Cardiac muscle cell (in vitro differentiated cells and primary cell): ENCODE data around the gene ADAMTS12. TPM values are rescaled to one million over a fixed set of nuclear protein-coding genes. Genes with fewer than 3 reads are reported as not detected.

Experiments used
- DNase-seq, 2 donors: peaks; one replicate each; pipeline versions ENCODE4 v3.0.0 to v3.0.0-alpha.2; 2010 to 2017; ENCODE audit warnings: low read depth in 1 of 2, low spot score in 1 of 2
- H3K27ac ChIP-seq: fragments of 200-600 bp; sonication (generic); 2 replicates; pipeline ENCODE4 v1.5.1; 2016
- H3K27me3 ChIP-seq: fragments of 200-600 bp; sonication (generic); 2 replicates; pipeline ENCODE4 v1.6.0; 2016; ENCODE audit warnings: control low read depth
- H3K36me3 ChIP-seq: fragments of 200-600 bp; sonication (generic); 2 replicates; pipeline ENCODE4 v1.5.1; 2016; ENCODE audit warnings: control low read depth
- H3K4me1 ChIP-seq: fragments of 200-600 bp; sonication (generic); 2 replicates; pipeline ENCODE4 v1.8.1; 2017; ENCODE audit warnings: low read depth, mild to moderate bottlenecking, mixed run types
- H3K4me3 ChIP-seq: fragments of 200-600 bp; sonication (generic); 2 replicates; pipeline ENCODE4 v1.5.1; 2016; ENCODE audit warnings: mild to moderate bottlenecking
- H3K9me3 ChIP-seq: fragments of 200-600 bp; sonication (generic); 2 replicates; pipeline ENCODE4 v1.5.1; 2017; ENCODE audit warnings: low read depth, mild to moderate bottlenecking, control low read depth
- polyA plus RNA-seq: library from polyadenylated mRNA; unstranded; fragments of >200 nt; fragmentation: Nextera tagmentation; extraction: Ambion mirVana; gene quantifications from 2 replicates; pipeline ENCODE4 v1.2.1, GENCODE V29; 2016
- total RNA-seq: library from RNA; depleted of rRNA; stranded (reverse); fragments of >200 nt; gene quantifications from 2 replicates; pipeline ENCODE4 v1.2.3, GENCODE V29; 2016
- TF ChIP-seq, protein P1 (sequence below): IDR thresholded peaks from 2 replicates; pipeline ENCODE4 v1.5.1; 2012; ENCODE audit warnings: low read depth, mild to moderate bottlenecking, low read length

ADAMTS12 gene
- total and polyA plus RNA-seq, 2 experiments from 2014 or later: 29.3 to 48.4 TPM

DNA sequence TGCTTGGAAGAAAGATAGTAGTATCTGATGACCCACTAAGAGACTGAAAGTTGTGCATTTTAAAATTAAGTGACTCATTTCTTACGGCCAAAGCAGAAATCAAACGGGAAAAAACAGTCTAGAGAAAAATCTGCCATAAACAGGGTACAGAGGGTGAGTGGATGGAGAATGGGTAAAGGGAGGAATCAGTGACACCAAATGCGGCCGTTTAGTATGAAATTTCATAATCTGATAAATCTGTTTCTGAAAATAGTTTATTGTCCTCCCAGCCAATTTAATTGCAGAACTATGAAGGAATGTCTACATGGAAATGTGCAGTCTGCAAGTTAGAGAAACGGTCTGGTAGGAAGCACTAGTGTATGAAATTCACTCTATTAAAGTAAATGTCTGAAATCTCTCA lies 39.5 kb downstream of the ADAMTS12 start:
- TF ChIP-seq, protein P1, sequence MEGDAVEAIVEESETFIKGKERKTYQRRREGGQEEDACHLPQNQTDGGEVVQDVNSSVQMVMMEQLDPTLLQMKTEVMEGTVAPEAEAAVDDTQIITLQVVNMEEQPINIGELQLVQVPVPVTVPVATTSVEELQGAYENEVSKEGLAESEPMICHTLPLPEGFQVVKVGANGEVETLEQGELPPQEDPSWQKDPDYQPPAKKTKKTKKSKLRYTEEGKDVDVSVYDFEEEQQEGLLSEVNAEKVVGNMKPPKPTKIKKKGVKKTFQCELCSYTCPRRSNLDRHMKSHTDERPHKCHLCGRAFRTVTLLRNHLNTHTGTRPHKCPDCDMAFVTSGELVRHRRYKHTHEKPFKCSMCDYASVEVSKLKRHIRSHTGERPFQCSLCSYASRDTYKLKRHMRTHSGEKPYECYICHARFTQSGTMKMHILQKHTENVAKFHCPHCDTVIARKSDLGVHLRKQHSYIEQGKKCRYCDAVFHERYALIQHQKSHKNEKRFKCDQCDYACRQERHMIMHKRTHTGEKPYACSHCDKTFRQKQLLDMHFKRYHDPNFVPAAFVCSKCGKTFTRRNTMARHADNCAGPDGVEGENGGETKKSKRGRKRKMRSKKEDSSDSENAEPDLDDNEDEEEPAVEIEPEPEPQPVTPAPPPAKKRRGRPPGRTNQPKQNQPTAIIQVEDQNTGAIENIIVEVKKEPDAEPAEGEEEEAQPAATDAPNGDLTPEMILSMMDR: no peak
- no peaks in the 10 kb centered on the region for H3K36me3 ChIP-seq
- peaks cover 61% of the 10 kb centered on the region for H3K4me1 ChIP-seq
- H3K27me3 ChIP-seq: no peaks in the 10 kb centered on the region
- peak in 1 of 2 donors; percentile 42 for DNase-seq
- peak overlapping the region; percentile 96 for H3K27ac ChIP-seq
- no peaks in the 10 kb centered on the region for H3K9me3 ChIP-seq
- no peak overlapping the region for H3K4me3 ChIP-seq

DNA sequence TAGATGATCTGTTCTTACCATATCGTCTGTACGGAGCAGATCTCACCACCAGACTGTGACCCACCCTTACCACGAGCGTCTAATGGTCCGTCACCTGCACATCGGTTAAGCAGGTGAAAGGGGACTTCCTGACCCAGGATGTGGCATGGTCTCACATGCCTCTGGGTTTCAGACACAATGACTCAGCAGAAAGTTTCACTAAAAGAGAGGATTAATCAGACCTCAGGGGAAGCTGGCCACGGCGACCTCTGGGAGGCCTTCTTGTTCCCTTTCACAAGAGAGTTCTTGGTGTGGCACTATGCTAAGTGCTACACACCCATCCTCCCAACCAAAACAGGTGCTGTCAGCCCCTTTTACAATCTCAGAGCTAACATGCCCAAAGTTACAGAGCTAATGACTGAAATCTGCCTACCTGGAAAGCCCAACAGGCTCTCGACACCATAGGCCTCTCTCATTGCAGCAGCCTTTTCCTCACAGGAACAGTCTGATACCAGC lies 41.6 kb downstream of the ADAMTS12 start:
- Histone ChIP-seq H3K27ac (peak overlapping the region; percentile 96), H3K4me3 (no peak overlapping the region), H3K4me1 (peaks cover 54% of the 10 kb centered on the region), H3K36me3 (no peaks in the 10 kb centered on the region), H3K27me3 (no peaks in the 10 kb centered on the region), H3K9me3 (no peaks in the 10 kb centered on the region)
- DNase-seq: peak in 1 of 2 donors; percentile 55
- TF ChIP-seq, protein P1: no peak

DNA sequence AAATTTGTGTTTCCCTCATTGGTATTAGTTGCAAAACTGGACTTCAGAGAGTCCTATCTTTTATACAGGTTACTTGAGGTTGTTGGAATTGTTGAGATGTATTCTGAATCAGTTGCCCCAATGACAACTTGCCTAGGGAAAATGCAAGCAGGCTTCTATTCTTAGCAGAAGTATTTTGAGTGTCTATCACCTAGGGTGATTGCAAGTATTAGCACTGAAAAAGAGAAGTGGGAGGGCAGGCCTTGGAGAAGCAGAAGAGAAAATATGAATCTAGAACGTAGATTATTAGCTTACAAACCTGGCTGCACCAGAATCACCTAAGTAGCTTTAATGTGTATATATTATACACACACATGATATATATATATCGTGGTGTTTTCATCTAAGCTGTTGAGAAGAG lies 43.2 kb downstream of the ADAMTS12 start:
- no peak for DNase-seq
- peaks cover 38% of the 10 kb centered on the region for H3K4me1 ChIP-seq
- no peaks in the 10 kb centered on the region for H3K9me3 ChIP-seq
- H3K27me3 ChIP-seq: no peaks in the 10 kb centered on the region
- peak overlapping the region; percentile 56 for H3K27ac ChIP-seq
- TF ChIP-seq, protein P1: no peak
- H3K36me3 ChIP-seq: no peaks in the 10 kb centered on the region
- H3K4me3 ChIP-seq: no peak overlapping the region

DNA sequence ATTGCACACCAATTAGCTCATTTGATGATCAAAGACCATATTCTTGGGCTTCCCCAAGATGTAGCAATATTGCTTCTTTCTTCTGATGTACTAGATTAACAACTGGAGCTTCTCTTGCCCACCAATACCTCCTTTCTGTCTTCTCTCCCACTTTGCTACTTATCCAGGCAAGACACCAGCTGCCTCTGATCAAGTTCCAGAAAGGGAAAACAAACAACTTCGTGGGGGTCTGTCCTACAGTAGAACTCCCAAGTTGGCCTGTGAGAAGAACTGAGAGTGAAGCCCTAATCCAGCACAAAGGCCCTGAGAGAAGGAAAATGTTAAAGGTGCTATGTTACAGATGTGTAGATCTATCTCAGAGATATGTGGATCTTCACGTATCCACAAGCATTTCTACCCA lies 44.9 kb downstream of the ADAMTS12 start:
- Histone ChIP-seq H3K4me1 (peaks cover 25% of the 10 kb centered on the region), H3K27ac (no peak overlapping the region), H3K27me3 (no peaks in the 10 kb centered on the region), H3K9me3 (no peaks in the 10 kb centered on the region), H3K36me3 (no peaks in the 10 kb centered on the region), H3K4me3 (no peak overlapping the region)
- TF ChIP-seq, protein P1: no peak
- DNase-seq: peak in 1 of 2 donors; percentile 36

DNA sequence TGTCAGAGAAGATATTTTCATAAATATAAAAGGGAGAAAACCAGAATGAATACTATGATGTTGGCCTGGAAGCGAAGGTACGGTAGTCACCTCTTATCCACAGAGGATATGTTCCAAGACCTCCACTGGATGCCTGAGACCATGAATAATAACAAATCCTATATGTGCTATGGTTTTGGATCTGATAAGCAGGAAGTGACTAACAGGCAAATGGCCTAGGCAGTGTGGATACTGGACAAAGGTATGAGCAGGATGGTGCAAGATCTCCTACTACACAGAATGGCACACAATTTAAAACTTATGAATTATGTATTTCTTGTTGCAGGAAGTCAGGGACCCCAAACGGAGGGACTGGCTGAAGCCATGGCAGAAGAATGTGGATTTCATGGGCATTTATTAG lies 48.2 kb downstream of the ADAMTS12 start:
- peaks cover 19% of the 10 kb centered on the region for H3K4me1 ChIP-seq
- no peaks in the 10 kb centered on the region for H3K9me3 ChIP-seq
- H3K4me3 ChIP-seq: no peak overlapping the region
- peak in 1 of 2 donors; percentile 76 for DNase-seq
- H3K27me3 ChIP-seq: no peaks in the 10 kb centered on the region
- H3K36me3 ChIP-seq: no peaks in the 10 kb centered on the region
- no peak overlapping the region for H3K27ac ChIP-seq
- TF ChIP-seq, protein P1: no peak
